GM23338 (cell line): ENCODE results near the gene CST11. TPM values are rescaled to one million over a fixed set of nuclear protein-coding genes. Genes with fewer than 3 reads are reported as not detected.

Experiments used
- ATAC-seq: fragments of 200-7000 bp; cut with Tn5 transposase; 3 replicates; pipeline ENCODE4 v1.9.1; 2020
- DNase-seq: peaks from one replicate; pipeline ENCODE4 v3.0.0-alpha.2; 2015; ENCODE audit warnings: low spot score
- H2AFZ ChIP-seq: fragments of 200-600 bp; sonication (generic); 2 replicates; pipeline ENCODE4 v1.8.0; 2016; ENCODE audit warnings: antibody characterized with exemption, mild to moderate bottlenecking, moderate library complexity
- H3F3A ChIP-seq: fragments of 200-600 bp; sonication (generic); replicated peaks from 2 replicates; pipeline ENCODE4 v1.8.0; 2017; ENCODE audit warnings: antibody characterized with exemption, mixed run types, low read depth
- H3K27ac ChIP-seq: fragments of 200-600 bp; sonication (generic); 2 replicates; pipeline ENCODE4 v1.6.1; 2016; ENCODE audit warnings: low read depth
- H3K27me3 ChIP-seq: fragments of 200-600 bp; sonication (generic); 2 replicates; pipeline ENCODE4 v1.8.0; 2016; ENCODE audit warnings: mild to moderate bottlenecking, mixed run types, moderate library complexity; ENCODE audit not compliant: insufficient read depth
- H3K36me3 ChIP-seq: fragments of 200-600 bp; sonication (generic); 2 replicates; pipeline ENCODE4 v1.8.0; 2016; ENCODE audit warnings: mild to moderate bottlenecking; ENCODE audit not compliant: insufficient read depth
- H3K4me1 ChIP-seq: fragments of 200-600 bp; sonication (generic); 2 replicates; pipeline ENCODE4 v1.8.0; 2016; ENCODE audit warnings: mild to moderate bottlenecking, moderate library complexity; ENCODE audit not compliant: insufficient read depth
- H3K4me2 ChIP-seq: fragments of 200-600 bp; sonication (generic); 2 replicates; pipeline ENCODE4 v1.7.1; 2017; ENCODE audit warnings: mixed run types
- H3K4me3 ChIP-seq: fragments of 200-600 bp; sonication (generic); 2 replicates; pipeline ENCODE4 v1.6.1; 2016; ENCODE audit warnings: mixed run types
- H3K79me2 ChIP-seq: fragments of 200-600 bp; sonication (generic); replicated peaks from 2 replicates; pipeline ENCODE4 v1.8.0; 2017; ENCODE audit warnings: mild to moderate bottlenecking; ENCODE audit not compliant: insufficient read depth
- H3K9me2 ChIP-seq: fragments of 200-600 bp; sonication (generic); 2 replicates; pipeline ENCODE4 v1.8.0; 2017; ENCODE audit not compliant: insufficient read depth
- H4K20me1 ChIP-seq: fragments of 200-600 bp; sonication (generic); replicated peaks from 2 replicates; pipeline ENCODE4 v1.8.0; 2017; ENCODE audit warnings: mild to moderate bottlenecking; ENCODE audit not compliant: insufficient read depth
- H3K27ac Mint-ChIP-seq: 2 replicates; pipeline ENCODE4 v1.8.0; 2020; ENCODE audit warnings: inconsistent platforms, mild to moderate bottlenecking, moderate library complexity, mixed read lengths
- H3K27me3 Mint-ChIP-seq: 3 replicates; pipeline ENCODE4 v1.8.0; 2022; ENCODE audit warnings: low read depth, mild to moderate bottlenecking, moderate library complexity, mixed read lengths, inconsistent platforms; ENCODE audit not compliant: insufficient read depth, poor library complexity
- H3K36me3 Mint-ChIP-seq: 3 replicates; pipeline ENCODE4 v1.8.0; 2021; ENCODE audit warnings: low read depth, mild to moderate bottlenecking, inconsistent platforms, moderate library complexity, mixed read lengths
- H3K4me1 Mint-ChIP-seq: 3 replicates; pipeline ENCODE4 v1.8.0; 2020; ENCODE audit warnings: mild to moderate bottlenecking, inconsistent platforms, mixed read lengths
- H3K4me3 Mint-ChIP-seq: 3 replicates; pipeline ENCODE4 v1.8.0; 2021; ENCODE audit warnings: moderate library complexity, mild to moderate bottlenecking, inconsistent platforms, mixed read lengths
- H3K9me3 Mint-ChIP-seq: 3 replicates; pipeline ENCODE4 v1.8.0; 2020; ENCODE audit warnings: moderate library complexity, mild to moderate bottlenecking, inconsistent platforms, mixed read lengths
- CREB1 ChIP-seq: fragments of 250-450 bp; sonication (Bioruptor Pico); IDR thresholded peaks from 2 replicates; pipeline ENCODE4 v1.5.0; 2020; ENCODE audit warnings: low read depth, mild to moderate bottlenecking, moderate library complexity
- EZH2phosphoT487 ChIP-seq: fragments of 200-600 bp; sonication (generic); IDR thresholded peaks from one replicate; pipeline ENCODE4 v1.8.1; 2018; ENCODE audit warnings: antibody characterized with exemption; ENCODE audit not compliant: unreplicated experiment
- JUNB ChIP-seq: IDR thresholded peaks from one replicate; pipeline ENCODE4 v1.6.1; 2016; ENCODE audit warnings: antibody characterized with exemption; ENCODE audit not compliant: unreplicated experiment
- POLR2AphosphoS5 ChIP-seq: IDR thresholded peaks from 2 replicates; pipeline ENCODE4 v1.6.1; 2016; ENCODE audit warnings: antibody characterized with exemption, low read depth
- STAT1 ChIP-seq: IDR thresholded peaks from one replicate; pipeline ENCODE4 v1.6.1; 2016; ENCODE audit warnings: antibody characterized with exemption; ENCODE audit not compliant: unreplicated experiment
- ZNF114 ChIP-seq: fragments of 250-450 bp; sonication (Bioruptor Pico); IDR thresholded peaks from 2 replicates; pipeline ENCODE4 v1.5.0; 2020; ENCODE audit warnings: mild to moderate bottlenecking, moderate library complexity
- ZNF331 ChIP-seq: fragments of 250-450 bp; sonication (Bioruptor Pico); IDR thresholded peaks from 2 replicates; pipeline ENCODE4 v1.5.0; 2020; ENCODE audit warnings: low read depth, mild to moderate bottlenecking, moderate library complexity
- polyA plus RNA-seq: library from polyadenylated mRNA; unstranded; fragments of >200 nt; fragmentation: Nextera tagmentation; extraction: Ambion mirVana; gene quantifications from 2 replicates; pipeline ENCODE4 v1.2.1, GENCODE V29; 2016
- total RNA-seq: library from RNA; depleted of rRNA; stranded (reverse); fragments of >200 nt; shearing (Covaris generic); gene quantifications from 2 replicates; pipeline ENCODE4 v1.2.3, GENCODE V29; 2014
- TF ChIP-seq, protein P1 (sequence below): IDR thresholded peaks from one replicate; pipeline ENCODE4 v1.6.1; 2018; ENCODE audit warnings: antibody characterized with exemption; ENCODE audit not compliant: unreplicated experiment
- TF ChIP-seq, protein P2 (sequence below): fragments of 250-450 bp; sonication (Bioruptor Pico); IDR thresholded peaks from 2 replicates; pipeline ENCODE4 v1.5.0; 2020; ENCODE audit warnings: mild to moderate bottlenecking, moderate library complexity
- TF ChIP-seq, protein P3 (sequence below): IDR thresholded peaks from 2 replicates; pipeline ENCODE4 v1.6.1; 2016; ENCODE audit warnings: antibody characterized with exemption
- TF ChIP-seq, protein P4 (sequence below), 2 experiments: fragments of 200-600 bp in 1 of 2; sonication (generic) in 1 of 2; conservative IDR thresholded peaks; 2 replicates each; pipeline versions ENCODE4 v1.5.1 to v1.6.1; 2016 to 2017; ENCODE audit warnings: antibody characterized with exemption in 2 of 2, low read depth in 2 of 2, mild to moderate bottlenecking in 2 of 2, moderate library complexity in 1 of 2

The CST11 gene
- total and polyA plus RNA-seq, 2 experiments from 2014 or later = not detected

DNA sequence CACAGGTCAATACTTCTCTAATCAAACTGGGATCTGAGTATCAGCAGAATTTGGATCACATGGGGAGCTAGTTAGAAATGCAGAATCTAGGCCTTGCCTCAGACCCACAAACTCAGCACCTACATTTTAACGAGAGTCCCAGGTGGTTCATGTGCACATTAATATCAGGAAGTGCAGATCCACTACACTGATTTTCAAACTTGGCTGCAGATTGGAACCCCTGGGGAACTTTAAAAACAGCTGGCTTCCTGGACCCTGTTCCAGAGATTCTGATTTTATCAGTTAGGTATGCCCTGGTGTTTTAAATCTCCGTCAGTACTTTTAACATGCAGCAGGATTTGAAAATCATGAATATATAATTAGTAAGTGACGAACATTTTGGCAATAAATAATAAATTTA is 36.3 kb upstream of the CST11 start (continued):
- no peak for TF ChIP-seq EZH2phosphoT487

DNA sequence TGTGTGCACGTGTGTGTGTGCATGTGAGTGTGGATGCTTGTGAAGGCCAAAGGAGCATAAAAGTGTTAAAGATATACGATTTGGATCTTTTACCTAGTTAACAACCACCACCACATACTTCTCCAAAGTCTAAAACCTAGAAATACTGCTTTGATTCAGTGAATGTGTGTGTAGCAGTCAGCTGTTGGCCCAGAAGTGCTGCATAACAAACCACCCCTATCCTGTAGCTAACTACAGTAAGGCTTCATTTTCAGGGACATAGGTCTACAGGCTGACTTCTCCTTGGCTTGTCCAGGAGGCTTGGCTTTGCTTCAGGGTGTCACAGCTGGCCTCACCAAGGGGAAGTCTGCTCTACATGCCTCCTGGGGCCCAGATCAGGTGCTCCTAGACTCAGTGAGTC is 35.8 kb upstream of the CST11 start:
- no peak overlapping the region for H2AFZ ChIP-seq
- no peaks in the 10 kb centered on the region for H3K27me3 ChIP-seq
- H3K9me2 ChIP-seq = peaks cover 21% of the 10 kb centered on the region
- no peaks in the 10 kb centered on the region for H3K36me3 ChIP-seq
- Mint-ChIP-seq H3K9me3 (no peaks in the 10 kb centered on the region; the same call in 2 of the 3 replicates), H3K4me1 (peaks cover 10% of the 10 kb centered on the region), H3K36me3 (no peaks in the 10 kb centered on the region; the same call in 2 of the 3 replicates), H3K27me3 (peaks cover 6% of the 10 kb centered on the region), H3K4me3 (no peak overlapping the region), H3K27ac (no peak overlapping the region)
- TF ChIP-seq, protein P1, sequence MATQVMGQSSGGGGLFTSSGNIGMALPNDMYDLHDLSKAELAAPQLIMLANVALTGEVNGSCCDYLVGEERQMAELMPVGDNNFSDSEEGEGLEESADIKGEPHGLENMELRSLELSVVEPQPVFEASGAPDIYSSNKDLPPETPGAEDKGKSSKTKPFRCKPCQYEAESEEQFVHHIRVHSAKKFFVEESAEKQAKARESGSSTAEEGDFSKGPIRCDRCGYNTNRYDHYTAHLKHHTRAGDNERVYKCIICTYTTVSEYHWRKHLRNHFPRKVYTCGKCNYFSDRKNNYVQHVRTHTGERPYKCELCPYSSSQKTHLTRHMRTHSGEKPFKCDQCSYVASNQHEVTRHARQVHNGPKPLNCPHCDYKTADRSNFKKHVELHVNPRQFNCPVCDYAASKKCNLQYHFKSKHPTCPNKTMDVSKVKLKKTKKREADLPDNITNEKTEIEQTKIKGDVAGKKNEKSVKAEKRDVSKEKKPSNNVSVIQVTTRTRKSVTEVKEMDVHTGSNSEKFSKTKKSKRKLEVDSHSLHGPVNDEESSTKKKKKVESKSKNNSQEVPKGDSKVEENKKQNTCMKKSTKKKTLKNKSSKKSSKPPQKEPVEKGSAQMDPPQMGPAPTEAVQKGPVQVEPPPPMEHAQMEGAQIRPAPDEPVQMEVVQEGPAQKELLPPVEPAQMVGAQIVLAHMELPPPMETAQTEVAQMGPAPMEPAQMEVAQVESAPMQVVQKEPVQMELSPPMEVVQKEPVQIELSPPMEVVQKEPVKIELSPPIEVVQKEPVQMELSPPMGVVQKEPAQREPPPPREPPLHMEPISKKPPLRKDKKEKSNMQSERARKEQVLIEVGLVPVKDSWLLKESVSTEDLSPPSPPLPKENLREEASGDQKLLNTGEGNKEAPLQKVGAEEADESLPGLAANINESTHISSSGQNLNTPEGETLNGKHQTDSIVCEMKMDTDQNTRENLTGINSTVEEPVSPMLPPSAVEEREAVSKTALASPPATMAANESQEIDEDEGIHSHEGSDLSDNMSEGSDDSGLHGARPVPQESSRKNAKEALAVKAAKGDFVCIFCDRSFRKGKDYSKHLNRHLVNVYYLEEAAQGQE = no peak
- TF ChIP-seq POLR2AphosphoS5 = no peak
- TF ChIP-seq JUNB = no peak
- TF ChIP-seq CREB1 (CRISPR knock-in tag) = no peak
- TF ChIP-seq, protein P2, sequence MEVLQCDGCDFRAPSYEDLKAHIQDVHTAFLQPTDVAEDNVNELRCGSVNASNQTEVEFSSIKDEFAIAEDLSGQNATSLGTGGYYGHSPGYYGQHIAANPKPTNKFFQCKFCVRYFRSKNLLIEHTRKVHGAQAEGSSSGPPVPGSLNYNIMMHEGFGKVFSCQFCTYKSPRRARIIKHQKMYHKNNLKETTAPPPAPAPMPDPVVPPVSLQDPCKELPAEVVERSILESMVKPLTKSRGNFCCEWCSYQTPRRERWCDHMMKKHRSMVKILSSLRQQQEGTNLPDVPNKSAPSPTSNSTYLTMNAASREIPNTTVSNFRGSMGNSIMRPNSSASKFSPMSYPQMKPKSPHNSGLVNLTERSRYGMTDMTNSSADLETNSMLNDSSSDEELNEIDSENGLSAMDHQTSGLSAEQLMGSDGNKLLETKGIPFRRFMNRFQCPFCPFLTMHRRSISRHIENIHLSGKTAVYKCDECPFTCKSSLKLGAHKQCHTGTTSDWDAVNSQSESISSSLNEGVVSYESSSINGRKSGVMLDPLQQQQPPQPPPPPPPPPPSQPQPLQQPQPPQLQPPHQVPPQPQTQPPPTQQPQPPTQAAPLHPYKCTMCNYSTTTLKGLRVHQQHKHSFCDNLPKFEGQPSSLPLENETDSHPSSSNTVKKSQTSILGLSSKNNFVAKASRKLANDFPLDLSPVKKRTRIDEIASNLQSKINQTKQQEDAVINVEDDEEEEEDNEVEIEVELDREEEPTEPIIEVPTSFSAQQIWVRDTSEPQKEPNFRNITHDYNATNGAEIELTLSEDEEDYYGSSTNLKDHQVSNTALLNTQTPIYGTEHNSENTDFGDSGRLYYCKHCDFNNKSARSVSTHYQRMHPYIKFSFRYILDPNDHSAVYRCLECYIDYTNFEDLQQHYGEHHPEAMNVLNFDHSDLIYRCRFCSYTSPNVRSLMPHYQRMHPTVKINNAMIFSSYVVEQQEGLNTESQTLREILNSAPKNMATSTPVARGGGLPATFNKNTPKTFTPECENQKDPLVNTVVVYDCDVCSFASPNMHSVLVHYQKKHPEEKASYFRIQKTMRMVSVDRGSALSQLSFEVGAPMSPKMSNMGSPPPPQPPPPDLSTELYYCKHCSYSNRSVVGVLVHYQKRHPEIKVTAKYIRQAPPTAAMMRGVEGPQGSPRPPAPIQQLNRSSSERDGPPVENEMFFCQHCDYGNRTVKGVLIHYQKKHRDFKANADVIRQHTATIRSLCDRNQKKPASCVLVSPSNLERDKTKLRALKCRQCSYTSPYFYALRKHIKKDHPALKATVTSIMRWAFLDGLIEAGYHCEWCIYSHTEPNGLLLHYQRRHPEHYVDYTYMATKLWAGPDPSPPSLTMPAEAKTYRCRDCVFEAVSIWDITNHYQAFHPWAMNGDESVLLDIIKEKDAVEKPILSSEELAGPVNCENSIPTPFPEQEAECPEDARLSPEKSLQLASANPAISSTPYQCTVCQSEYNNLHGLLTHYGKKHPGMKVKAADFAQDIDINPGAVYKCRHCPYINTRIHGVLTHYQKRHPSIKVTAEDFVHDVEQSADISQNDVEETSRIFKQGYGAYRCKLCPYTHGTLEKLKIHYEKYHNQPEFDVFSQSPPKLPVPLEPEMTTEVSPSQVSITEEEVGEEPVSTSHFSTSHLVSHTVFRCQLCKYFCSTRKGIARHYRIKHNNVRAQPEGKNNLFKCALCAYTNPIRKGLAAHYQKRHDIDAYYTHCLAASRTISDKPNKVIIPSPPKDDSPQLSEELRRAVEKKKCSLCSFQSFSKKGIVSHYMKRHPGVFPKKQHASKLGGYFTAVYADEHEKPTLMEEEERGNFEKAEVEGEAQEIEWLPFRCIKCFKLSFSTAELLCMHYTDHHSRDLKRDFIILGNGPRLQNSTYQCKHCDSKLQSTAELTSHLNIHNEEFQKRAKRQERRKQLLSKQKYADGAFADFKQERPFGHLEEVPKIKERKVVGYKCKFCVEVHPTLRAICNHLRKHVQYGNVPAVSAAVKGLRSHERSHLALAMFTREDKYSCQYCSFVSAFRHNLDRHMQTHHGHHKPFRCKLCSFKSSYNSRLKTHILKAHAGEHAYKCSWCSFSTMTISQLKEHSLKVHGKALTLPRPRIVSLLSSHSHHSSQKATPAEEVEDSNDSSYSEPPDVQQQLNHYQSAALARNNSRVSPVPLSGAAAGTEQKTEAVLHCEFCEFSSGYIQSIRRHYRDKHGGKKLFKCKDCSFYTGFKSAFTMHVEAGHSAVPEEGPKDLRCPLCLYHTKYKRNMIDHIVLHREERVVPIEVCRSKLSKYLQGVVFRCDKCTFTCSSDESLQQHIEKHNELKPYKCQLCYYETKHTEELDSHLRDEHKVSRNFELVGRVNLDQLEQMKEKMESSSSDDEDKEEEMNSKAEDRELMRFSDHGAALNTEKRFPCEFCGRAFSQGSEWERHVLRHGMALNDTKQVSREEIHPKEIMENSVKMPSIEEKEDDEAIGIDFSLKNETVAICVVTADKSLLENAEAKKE (CRISPR knock-in tag) = no peak
- no peak for TF ChIP-seq ZNF331 (CRISPR knock-in tag)
- no peak for TF ChIP-seq STAT1
- TF ChIP-seq ZNF114 (CRISPR knock-in tag) = no peak
- TF ChIP-seq, protein P3, sequence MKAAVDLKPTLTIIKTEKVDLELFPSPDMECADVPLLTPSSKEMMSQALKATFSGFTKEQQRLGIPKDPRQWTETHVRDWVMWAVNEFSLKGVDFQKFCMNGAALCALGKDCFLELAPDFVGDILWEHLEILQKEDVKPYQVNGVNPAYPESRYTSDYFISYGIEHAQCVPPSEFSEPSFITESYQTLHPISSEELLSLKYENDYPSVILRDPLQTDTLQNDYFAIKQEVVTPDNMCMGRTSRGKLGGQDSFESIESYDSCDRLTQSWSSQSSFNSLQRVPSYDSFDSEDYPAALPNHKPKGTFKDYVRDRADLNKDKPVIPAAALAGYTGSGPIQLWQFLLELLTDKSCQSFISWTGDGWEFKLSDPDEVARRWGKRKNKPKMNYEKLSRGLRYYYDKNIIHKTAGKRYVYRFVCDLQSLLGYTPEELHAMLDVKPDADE = no peak
- no peak for TF ChIP-seq EZH2phosphoT487
- TF ChIP-seq, protein P4, sequence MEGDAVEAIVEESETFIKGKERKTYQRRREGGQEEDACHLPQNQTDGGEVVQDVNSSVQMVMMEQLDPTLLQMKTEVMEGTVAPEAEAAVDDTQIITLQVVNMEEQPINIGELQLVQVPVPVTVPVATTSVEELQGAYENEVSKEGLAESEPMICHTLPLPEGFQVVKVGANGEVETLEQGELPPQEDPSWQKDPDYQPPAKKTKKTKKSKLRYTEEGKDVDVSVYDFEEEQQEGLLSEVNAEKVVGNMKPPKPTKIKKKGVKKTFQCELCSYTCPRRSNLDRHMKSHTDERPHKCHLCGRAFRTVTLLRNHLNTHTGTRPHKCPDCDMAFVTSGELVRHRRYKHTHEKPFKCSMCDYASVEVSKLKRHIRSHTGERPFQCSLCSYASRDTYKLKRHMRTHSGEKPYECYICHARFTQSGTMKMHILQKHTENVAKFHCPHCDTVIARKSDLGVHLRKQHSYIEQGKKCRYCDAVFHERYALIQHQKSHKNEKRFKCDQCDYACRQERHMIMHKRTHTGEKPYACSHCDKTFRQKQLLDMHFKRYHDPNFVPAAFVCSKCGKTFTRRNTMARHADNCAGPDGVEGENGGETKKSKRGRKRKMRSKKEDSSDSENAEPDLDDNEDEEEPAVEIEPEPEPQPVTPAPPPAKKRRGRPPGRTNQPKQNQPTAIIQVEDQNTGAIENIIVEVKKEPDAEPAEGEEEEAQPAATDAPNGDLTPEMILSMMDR (conservative IDR thresholded peaks at IDR 0.05; ENCODE audit: low read depth in 2 of 2) = no peak
- H3F3A ChIP-seq = no peaks in the 10 kb centered on the region
- no peak overlapping the region for H3K4me2 ChIP-seq
- H3K4me3 ChIP-seq = no peak overlapping the region
- H3K79me2 ChIP-seq = no peaks in the 10 kb centered on the region
- no peak for DNase-seq
- no peak overlapping the region for H3K27ac ChIP-seq
- ATAC-seq = no peak
- no peaks in the 10 kb centered on the region for H4K20me1 ChIP-seq
- no peaks in the 10 kb centered on the region for H3K4me1 ChIP-seq
